Uterus (tissue), 2 donors: Measurements from ENCODE around the gene CDX1.

Source experiments
- CTCF ChIP-seq, 4 experiments: fragments of 200-600 bp in 2 of 4; fragments of 450-650 bp in 2 of 4; sonication (generic) in 2 of 4; IDR thresholded peaks; one replicate each; pipeline ENCODE4 v1.5.1; 2016 to 2019; ENCODE audit warnings: antibody characterized with exemption in 4 of 4, mild to moderate bottlenecking in 2 of 4, moderate library complexity in 1 of 4
- POLR2A ChIP-seq, 2 donors: fragments of 450-650 bp; IDR thresholded peaks; one replicate each; pipeline ENCODE4 v1.6.1; 2016; ENCODE audit warnings: antibody characterized with exemption in 2 of 2, mild to moderate bottlenecking in 1 of 2, moderate library complexity in 1 of 2

GRCh38 chr5:150166650-150167511, at the start of gene CDX1:
- TF ChIP-seq POLR2A (IDR thresholded peaks at IDR 0.05) (no peak), CTCF (IDR thresholded peaks at IDR 0.05) (no peak)
